K562 (cell line): Measurements from ENCODE around the gene RHBDD1. TPM values are rescaled to one million over a fixed set of nuclear protein-coding genes. Genes with fewer than 3 reads are reported as not detected.
A peak's percentile ranks its signal among the peaks of the same experiment; 100 is the strongest.

ENCODE experiments used
- ATAC-seq: fragments of 200-7000 bp; cut with Tn5 transposase; 3 replicates; pipeline ENCODE4 v1.9.1; 2020; ENCODE audit warnings: moderate library complexity
- BruUV-seq: library from RNA; stranded (reverse); fragments of 400-500 nt; replicated peaks from 2 replicates; lab custom pipeline; 2021; lab: Mats Ljungman, UMichigan
- CTCF ChIA-PET: fragments of 300-600 bp; formaldehyde crosslinking; extraction: SDS; loops from one replicate; lab custom pipeline; 2021; ENCODE audit warnings: low intra/inter-chr PET ratio; lab: Yijun Ruan, JAX
- POLR2A ChIA-PET: fragments of 300-600, 350-650 bp; sonication (Branson Sonifier 250); formaldehyde crosslinking; extraction: SDS; loops from one replicate; lab custom pipeline; 2021; ENCODE audit warnings: antibody characterized with exemption, inconsistent platforms; lab: Yijun Ruan, JAX
- DNase-seq, 4 experiments: peaks; one replicate each; pipeline versions ENCODE4 v3.0.0 to v3.0.0-alpha.2; 2011 to 2018; ENCODE audit warnings: low spot score in 3 of 4, mixed read lengths in 3 of 4; ENCODE audit errors: extremely low read depth in 1 of 4
- FAIRE-seq: peaks from 2 replicates; lab custom pipeline; 2011; peaks lifted over from hg19 to GRCh38; lab: Jason Lieb, UNC
- H2AFZ ChIP-seq: 2 replicates; pipeline ENCODE4 v1.6.0; 2011; ENCODE audit warnings: low read depth, low read length, control low read depth, inconsistent platforms
- H3K27ac ChIP-seq: fragments of 200-600 bp; 3 replicates; pipeline ENCODE4 v1.8.0; 2011; ENCODE audit warnings: low read depth, mild to moderate bottlenecking, control low read depth, inconsistent platforms, low read length, moderate library complexity, mixed read lengths; ENCODE audit errors: extremely low read depth
- H3K27me3 ChIP-seq, 2 experiments: fragments of 300-600 bp in 1 of 2; 2 replicates in 1 of 2; 3 replicates in 1 of 2; pipeline versions ENCODE4 v1.6.0 to v1.8.0; 2011; ENCODE audit warnings: inconsistent platforms in 2 of 2, low read length in 2 of 2, mild to moderate bottlenecking in 1 of 2, mixed read lengths in 1 of 2, moderate library complexity in 1 of 2; ENCODE audit not compliant: control insufficient read depth in 2 of 2, insufficient read depth in 2 of 2
- H3K36me3 ChIP-seq: fragments of 300-600 bp; 3 replicates; pipeline ENCODE4 v1.8.0; 2011; ENCODE audit warnings: mild to moderate bottlenecking, low read length, inconsistent platforms; ENCODE audit not compliant: control insufficient read depth, insufficient read depth
- H3K4me1 ChIP-seq, 2 experiments: fragments of 200-600 bp in 1 of 2; replicated peaks in 1 of 2; 2 replicates in 1 of 2; 3 replicates in 1 of 2; pipeline versions ENCODE4 v1.5.1 to v1.8.0; 2011; ENCODE audit warnings: inconsistent platforms in 2 of 2, low read length in 2 of 2, mild to moderate bottlenecking in 1 of 2, mixed read lengths in 1 of 2, moderate library complexity in 1 of 2; ENCODE audit not compliant: control insufficient read depth in 2 of 2, insufficient read depth in 2 of 2
- H3K4me2 ChIP-seq: 2 replicates; pipeline ENCODE4 v1.6.1; 2011; ENCODE audit warnings: low read length, control low read depth, inconsistent platforms, mixed read lengths; ENCODE audit not compliant: insufficient read depth
- H3K4me3 ChIP-seq: fragments of 200-600 bp; sonication (generic), shearing (Covaris generic); 2 replicates; pipeline ENCODE4 v1.5.1; 2016; ENCODE audit warnings: control low read depth, inconsistent platforms
- H3K79me2 ChIP-seq: fragments of 200-600 bp; 3 replicates; pipeline ENCODE4 v1.8.0; 2011; ENCODE audit warnings: low read length, inconsistent platforms; ENCODE audit not compliant: control insufficient read depth, insufficient read depth
- H3K9ac ChIP-seq, 2 experiments: 2 replicates each; pipeline versions ENCODE4 v1.6.0 to v1.6.1; 2011; ENCODE audit warnings: low read depth in 2 of 2, low read length in 2 of 2, control low read depth in 1 of 2, inconsistent platforms in 1 of 2, mild to moderate bottlenecking in 1 of 2, mixed read lengths in 1 of 2; ENCODE audit not compliant: insufficient read depth in 1 of 2
- H3K9me1 ChIP-seq: one replicate; pipeline ENCODE4 v1.6.0; 2011; ENCODE audit warnings: inconsistent platforms, mild to moderate bottlenecking, low read length, moderate library complexity; ENCODE audit not compliant: control insufficient read depth, insufficient read depth
- H3K9me3 ChIP-seq: replicated peaks from 2 replicates; pipeline ENCODE4 v1.5.1; 2011; ENCODE audit warnings: low read depth, low read length, inconsistent platforms; ENCODE audit not compliant: control insufficient read depth, insufficient read depth
- H4K20me1 ChIP-seq: replicated peaks from 2 replicates; pipeline ENCODE4 v1.6.1; 2011; ENCODE audit warnings: low read length, inconsistent platforms, mixed read lengths; ENCODE audit not compliant: control insufficient read depth, insufficient read depth
- BRD9 ChIP-seq: fragments of 450-650 bp; IDR thresholded peaks from 2 replicates; pipeline ENCODE4 v1.6.1; 2018; ENCODE audit warnings: low read depth; ENCODE audit not compliant: partially characterized antibody
- ILK ChIP-seq: fragments of 450-650 bp; IDR thresholded peaks from 2 replicates; pipeline ENCODE4 v1.6.1; 2016; ENCODE audit warnings: missing genetic modification characterization, low read depth, mild to moderate bottlenecking, missing compliant biosample characterization, moderate library complexity, borderline replicate concordance
- KLF1 ChIP-seq: fragments of 450-650 bp; IDR thresholded peaks from 2 replicates; pipeline ENCODE4 v1.6.1; 2016; ENCODE audit warnings: missing genetic modification characterization, missing compliant biosample characterization
- NCOA2 ChIP-seq, 2 experiments: fragments of 450-650 bp; IDR thresholded peaks; 2 replicates each; pipeline ENCODE4 v1.6.1; 2018; ENCODE audit warnings: mild to moderate bottlenecking in 2 of 2, moderate library complexity in 1 of 2; ENCODE audit not compliant: partially characterized antibody in 2 of 2
- SMAD3 ChIP-seq: fragments of 450-650 bp; formaldehyde crosslinking; conservative IDR thresholded peaks from 2 replicates; pipeline ENCODE4 v1.4.0; 2020; ENCODE audit warnings: mild to moderate bottlenecking
- WGBS: fragments of 100-300 bp; shearing (Covaris generic); methylation state at CpG from one replicate; pipeline ENCODE4 v1.1.6; 2016; ENCODE audit warnings: low coverage, mixed read lengths; ENCODE audit not compliant: insufficient coverage; ENCODE audit errors: missing lambda C conversion rate; 5-methylcytosine and 5-hydroxymethylcytosine counted together
- in situ Hi-C: fragments of 300-500 bp; cut with MboI; formaldehyde crosslinking; loops from 4 replicates; pipeline ENCODE4 v1.15.0; 2018; ENCODE audit warnings: inconsistent platforms, mixed read lengths
- intact Hi-C: fragments of 100-400 bp; cut with micrococcal nuclease; formaldehyde crosslinking; loops from 2 replicates; pipeline ENCODE4 v1.14.2; 2022
- polyA plus RNA-seq, 8 experiments: library from polyadenylated mRNA; depleted of rRNA in 4 of 8; stranded (reverse) in 5 of 8; unstranded in 3 of 8; fragments of >200 nt; fragmentation: Nextera tagmentation in 2 of 8; fragmentation: Illumina TruSeq in 1 of 8; extraction: Ambion mirVana in 2 of 8; extraction: Trizol in 1 of 8; gene quantifications; 2 replicates each; pipeline versions ENCODE4 v1.2.1 to v1.2.3, GENCODE V29; 2011 to 2014; ENCODE audit warnings: inconsistent platforms in 1 of 8, missing spikeins in 1 of 8
- total RNA-seq, 7 experiments: library from RNA; depleted of rRNA in 6 of 7; stranded (reverse); fragments of >200 nt in 6 of 7; fragmentation: Illumina TruSeq in 2 of 7; extraction: Trizol in 2 of 7; gene quantifications; 2 replicates each; pipeline versions ENCODE4 v1.2.1 to v1.2.3, GENCODE V29; 2011 to 2021; ENCODE audit warnings: low replicate concordance in 1 of 7

Gene RHBDD1
- total and polyA plus RNA-seq, 9 of the 15 experiments (the other 6 are each of a cell fraction or from before 2014, with no cell fraction given) = 4.8 to 34.8 (median 15.6) TPM

DNA sequence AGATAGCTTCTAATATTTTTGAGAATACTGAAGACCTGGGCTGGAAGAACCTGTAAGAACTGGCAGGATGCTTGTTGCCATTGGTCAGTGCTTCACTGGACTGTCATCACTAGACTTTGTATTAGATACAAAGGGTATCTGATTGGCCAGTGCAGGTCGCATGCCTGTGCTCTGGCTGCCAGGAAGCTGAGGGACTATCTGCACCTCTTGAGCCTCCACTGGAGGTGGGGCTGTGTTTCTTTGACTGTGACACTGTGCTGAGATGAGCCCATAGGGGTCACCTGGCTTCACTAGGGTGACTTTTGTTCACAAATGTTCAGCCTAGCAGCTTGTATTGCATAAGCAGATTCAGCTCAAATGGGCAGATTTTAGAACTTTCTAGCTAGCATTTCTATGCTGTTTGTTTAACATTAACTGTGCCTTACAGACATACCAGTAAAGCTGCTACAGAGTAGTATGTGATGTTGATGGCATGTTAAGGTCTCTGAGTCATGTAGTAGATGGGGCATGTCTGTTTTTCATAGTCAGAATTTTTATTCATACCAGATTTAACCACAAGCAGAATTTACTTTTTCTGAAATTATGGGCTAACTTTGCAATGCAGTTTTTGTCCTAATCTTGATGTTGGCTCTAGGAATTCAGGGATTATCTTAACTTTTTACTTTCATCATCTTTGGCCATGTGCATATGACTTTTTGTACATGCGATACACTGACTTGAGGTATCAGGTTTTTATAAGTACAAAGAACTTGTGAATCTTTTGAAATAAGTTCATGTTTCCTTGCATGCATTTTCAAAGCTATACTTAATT, 56.1 kb downstream of the RHBDD1 start:
- H3K9me3 ChIP-seq = no peaks in the 10 kb centered on the region
- POLR2A ChIA-PET = interaction anchor here (1.1 kb wide), 1 partner anchor 14 kb away, joined by 3 read pairs; no protein-coding TSS in a partner anchor
- intact Hi-C loops (no loop called here), in situ Hi-C loops (no loop called here)
- no peak overlapping the region for H3K27ac ChIP-seq
- DNase-seq (peak in 1 of 4 experiments; percentile 8), ATAC-seq (peak; percentile 71), FAIRE-seq (no peak)
- no peaks in the 10 kb centered on the region for H4K20me1 ChIP-seq
- H3K9ac ChIP-seq = no peak overlapping the region
- peaks cover 2% of the 10 kb centered on the region; the same call in 1 of the 3 replicates for H3K36me3 ChIP-seq
- H3K27me3 ChIP-seq = no peaks in the 10 kb centered on the region
- no peaks in the 10 kb centered on the region for H3K9me1 ChIP-seq
- H3K79me2 ChIP-seq = no peaks in the 10 kb centered on the region
- CTCF ChIA-PET = no interaction called here
- WGBS = 65% methylated on average over 2 of the region's 2 CpGs
- no peaks in the 10 kb centered on the region; a peak in 1 of 5 replicates for H3K4me1 ChIP-seq
- H3K4me2 ChIP-seq = no peak overlapping the region
- H2AFZ ChIP-seq = no peak overlapping the region
- TF ChIP-seq BRD9 (no peak), KLF1 (tag) (no peak), ILK (tag) (no peak), SMAD3 (CRISPR knock-in tag) (no peak), NCOA2 (IDR thresholded peaks at IDR 0.05; ENCODE audit: partially characterized antibody in 2 of 2) (no peak)
- no TSS peak for BruUV-seq
- no peak overlapping the region for H3K4me3 ChIP-seq
